ENCODE data around the gene HEG1. TPM values are rescaled to one million over a fixed set of nuclear protein-coding genes. Genes with fewer than 3 reads are reported as not detected.
A peak's percentile ranks its signal among the peaks of the same experiment; 100 is the strongest.

HEG1 gene
- total RNA-seq, 2 experiments from 2014 or later = 31.2 to 32.6 TPM

- Histone ChIP-seq H3K4me3 (ENCODE audit: low read length) (no peak overlapping the region), H3K9me3 (ENCODE audit: control insufficient read depth in 1 of 2, insufficient read depth in 1 of 2, low read length in 2 of 2) (no peaks in the 10 kb centered on the region), H3K4me1 (ENCODE audit: insufficient read depth, low read length) (no peaks in the 10 kb centered on the region), H3K27me3 (ENCODE audit: control insufficient read depth in 1 of 2, insufficient read depth in 2 of 2, low read length in 2 of 2) (no peaks in the 10 kb centered on the region), H3K27ac (ENCODE audit: low read depth in 1 of 2, low read length in 2 of 2) (no peak overlapping the region), H3K36me3 (ENCODE audit: insufficient read depth, low read length) (peaks cover 29% of the 10 kb centered on the region)
- intact Hi-C loops (cut with DNase I, micrococcal nuclease) = no loop called here
- CTCF ChIA-PET = no interaction called here
- Mint-ChIP-seq H3K27ac (no peak overlapping the region), H3K4me3 (no peak overlapping the region), H3K27me3 (no peaks in the 10 kb centered on the region), H3K9me3 (no peaks in the 10 kb centered on the region), H3K4me1 (ENCODE audit: low read depth) (no peaks in the 10 kb centered on the region), H3K36me3 (ENCODE audit: low read depth) (peaks cover 53% of the 10 kb centered on the region)
- DNase-seq (no peak), ATAC-seq (ENCODE audit: poor library complexity) (no peak)
- POLR2A ChIA-PET = no interaction called here
- no peak for TF ChIP-seq CTCF (IDR thresholded peaks at IDR 0.05)
These were observed 86.6 kb downstream of the HEG1 start for GRCh38 chr3:124969190-124969589.

- H3K4me3 ChIP-seq (ENCODE audit: low read length) = no peak overlapping the region
- H3K36me3 ChIP-seq (ENCODE audit: insufficient read depth, low read length) = peaks cover 22% of the 10 kb centered on the region
- no peaks in the 10 kb centered on the region for H3K4me1 Mint-ChIP-seq (ENCODE audit: low read depth)
- DNase-seq = peak in 2 of 14 experiments; percentile 8 to 17
- H3K9me3 Mint-ChIP-seq = no peaks in the 10 kb centered on the region
- no peaks in the 10 kb centered on the region for H3K27me3 ChIP-seq (ENCODE audit: control insufficient read depth in 1 of 2, insufficient read depth in 2 of 2, low read length in 2 of 2)
- no peak overlapping the region for H3K27ac Mint-ChIP-seq
- CTCF ChIA-PET = no interaction called here
- POLR2A ChIA-PET = no interaction called here
- peaks cover 41% of the 10 kb centered on the region for H3K36me3 Mint-ChIP-seq (ENCODE audit: low read depth)
- ATAC-seq (ENCODE audit: poor library complexity) = no peak
- intact Hi-C loops (cut with DNase I, micrococcal nuclease) = no loop called here
- H3K4me1 ChIP-seq (ENCODE audit: insufficient read depth, low read length) = no peaks in the 10 kb centered on the region
- no peak for TF ChIP-seq CTCF (IDR thresholded peaks at IDR 0.05)
- no peak overlapping the region for H3K27ac ChIP-seq (ENCODE audit: low read depth in 1 of 2, low read length in 2 of 2)
- H3K9me3 ChIP-seq (ENCODE audit: control insufficient read depth in 1 of 2, insufficient read depth in 1 of 2, low read length in 2 of 2) = no peaks in the 10 kb centered on the region
- no peaks in the 10 kb centered on the region for H3K27me3 Mint-ChIP-seq
- no peak overlapping the region for H3K4me3 Mint-ChIP-seq
These were observed 87.8 kb downstream of the HEG1 start for GRCh38 chr3:124967964-124968363.

GRCh38 chr3:124966521-124967445 lies 89.0 kb downstream of the HEG1 start:
- ChIA-PET POLR2A (no interaction called here), CTCF (no interaction called here)
- Histone ChIP-seq H3K27ac (ENCODE audit: low read depth in 1 of 2, low read length in 2 of 2) (no peak overlapping the region), H3K9me3 (ENCODE audit: control insufficient read depth in 1 of 2, insufficient read depth in 1 of 2, low read length in 2 of 2) (no peaks in the 10 kb centered on the region), H3K4me3 (ENCODE audit: low read length) (no peak overlapping the region), H3K27me3 (ENCODE audit: control insufficient read depth in 1 of 2, insufficient read depth in 2 of 2, low read length in 2 of 2) (no peaks in the 10 kb centered on the region), H3K4me1 (ENCODE audit: insufficient read depth, low read length) (no peaks in the 10 kb centered on the region), H3K36me3 (ENCODE audit: insufficient read depth, low read length) (peaks cover 22% of the 10 kb centered on the region)
- no peak for TF ChIP-seq CTCF (IDR thresholded peaks at IDR 0.05)
- Mint-ChIP-seq H3K4me1 (ENCODE audit: low read depth) (no peaks in the 10 kb centered on the region), H3K36me3 (ENCODE audit: low read depth) (peaks cover 31% of the 10 kb centered on the region), H3K27ac (no peak overlapping the region), H3K4me3 (no peak overlapping the region), H3K9me3 (no peaks in the 10 kb centered on the region), H3K27me3 (no peaks in the 10 kb centered on the region)
- no peak for DNase-seq
- intact Hi-C loops (cut with DNase I, micrococcal nuclease) = no loop called here
- no peak for ATAC-seq (ENCODE audit: poor library complexity)

All from CD4-positive, alpha-beta T cell (primary cell).